Measurements from ENCODE around the gene TMTC1.

The TMTC1 gene

GRCh38 chr12:29738365-29738764, 45.4 kb downstream of the TMTC1 start:
- no peak for DNase-seq

GRCh38 chr12:29737644-29738043, 46.1 kb downstream of the TMTC1 start:
- no peak for DNase-seq

GRCh38 chr12:29735604-29736003, 48.1 kb downstream of the TMTC1 start:
- no peak for DNase-seq

- DNase-seq, result no peak
Measured at GRCh38 chr12:29734734-29735133, 49.0 kb downstream of the TMTC1 start.

GRCh38 chr12:29734305-29734704, 49.4 kb downstream of the TMTC1 start:
- DNase-seq, result no peak

- DNase-seq, result no peak
Measured at GRCh38 chr12:29733501-29733900, 50.2 kb downstream of the TMTC1 start.

GRCh38 chr12:29733060-29733459, 50.7 kb downstream of the TMTC1 start:
- DNase-seq, result no peak

GRCh38 chr12:29732593-29732992, 51.1 kb downstream of the TMTC1 start:
- DNase-seq, result no peak

GRCh38 chr12:29732191-29732590, 51.6 kb downstream of the TMTC1 start:
- no peak for DNase-seq

GRCh38 chr12:29731591-29731990, 52.2 kb downstream of the TMTC1 start:
- no peak for DNase-seq

- DNase-seq, result no peak
Measured at GRCh38 chr12:29730481-29730880, 53.3 kb downstream of the TMTC1 start.

GRCh38 chr12:29728030-29728429, 55.7 kb downstream of the TMTC1 start:
- DNase-seq, result no peak

GRCh38 chr12:29726741-29727348, 56.9 kb downstream of the TMTC1 start:
- DNase-seq, result no peak

GRCh38 chr12:29726321-29726692, 57.4 kb downstream of the TMTC1 start:
- no peak for DNase-seq

GRCh38 chr12:29725587-29726320, 58.0 kb downstream of the TMTC1 start:
- no peak for DNase-seq

- DNase-seq, result no peak
Measured at GRCh38 chr12:29722164-29722563, 61.6 kb downstream of the TMTC1 start.

GRCh38 chr12:29719381-29719780, 64.4 kb downstream of the TMTC1 start:
- no peak for DNase-seq

- DNase-seq, result no peak
Measured at GRCh38 chr12:29717540-29718100, 66.1 kb downstream of the TMTC1 start.

GRCh38 chr12:29714966-29715365, 68.8 kb downstream of the TMTC1 start:
- no peak for DNase-seq

GRCh38 chr12:29713729-29714128, 70.0 kb downstream of the TMTC1 start:
- no peak for DNase-seq

GRCh38 chr12:29711381-29711780, 72.4 kb downstream of the TMTC1 start:
- no peak for DNase-seq

- no peak for DNase-seq
Measured at GRCh38 chr12:29710104-29710503, 73.6 kb downstream of the TMTC1 start.

- no peak for DNase-seq
Measured at GRCh38 chr12:29709496-29710040, 74.2 kb downstream of the TMTC1 start.

- no peak for DNase-seq
Measured at GRCh38 chr12:29709054-29709453, 74.7 kb downstream of the TMTC1 start.
